GM18519 (cell line): Measurements from ENCODE around the gene WNK2.

ENCODE experiments used
- ATAC-seq: cut with Tn5 transposase; IDR thresholded peaks from one replicate; pipeline ENCODE4 v1.9.1; 2021; ENCODE audit warnings: mild to moderate bottlenecking, moderate library complexity; ENCODE audit not compliant: unreplicated experiment, low FRiP score

The WNK2 gene

GRCh38 chr9:93212409-93212808, 28.5 kb downstream of the WNK2 start:
- no peak for ATAC-seq

DNA sequence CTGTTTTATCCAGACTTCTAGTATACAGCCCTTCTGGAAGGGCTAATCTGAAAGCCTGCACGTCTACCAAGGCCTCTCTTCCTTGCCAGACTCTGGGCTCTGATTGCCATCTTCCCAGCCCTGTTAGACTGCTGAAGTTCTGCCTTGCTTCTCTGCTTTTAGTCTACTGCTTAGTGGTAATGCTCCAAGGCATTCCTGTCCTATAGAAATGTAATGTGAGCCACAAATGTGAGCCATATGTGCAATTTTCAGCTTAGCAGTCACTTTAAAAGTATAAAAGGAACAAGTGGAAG, 32.1 kb downstream of the WNK2 start:
- no peak for ATAC-seq

- ATAC-seq, result no peak
Measured at GRCh38 chr9:93217706-93218105, 33.8 kb downstream of the WNK2 start.

GRCh38 chr9:93218161-93218560, 34.2 kb downstream of the WNK2 start:
- no peak for ATAC-seq

- no peak for ATAC-seq
Measured at GRCh38 chr9:93218671-93219420, 34.9 kb downstream of the WNK2 start.

DNA sequence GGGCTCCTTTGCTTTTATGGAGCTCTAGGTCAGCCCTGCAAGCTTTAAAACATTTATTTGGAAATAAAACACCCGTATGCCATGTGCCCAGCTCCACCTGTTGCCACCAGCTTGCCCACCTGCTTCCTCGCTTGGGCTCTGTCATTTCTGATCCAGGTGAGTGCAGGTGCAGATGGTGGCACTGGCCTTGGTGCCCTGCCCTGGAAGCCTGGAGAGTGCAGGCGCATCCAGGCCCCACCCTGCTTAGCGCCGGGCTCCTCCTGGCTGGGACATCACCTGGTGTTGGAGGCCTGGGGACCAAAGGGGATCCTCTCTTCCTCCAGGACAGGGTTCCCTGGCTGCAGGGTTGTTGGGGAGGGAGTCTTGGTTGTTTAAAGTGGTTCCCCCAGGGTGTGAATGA, 35.8 kb downstream of the WNK2 start:
- ATAC-seq, result no peak

DNA sequence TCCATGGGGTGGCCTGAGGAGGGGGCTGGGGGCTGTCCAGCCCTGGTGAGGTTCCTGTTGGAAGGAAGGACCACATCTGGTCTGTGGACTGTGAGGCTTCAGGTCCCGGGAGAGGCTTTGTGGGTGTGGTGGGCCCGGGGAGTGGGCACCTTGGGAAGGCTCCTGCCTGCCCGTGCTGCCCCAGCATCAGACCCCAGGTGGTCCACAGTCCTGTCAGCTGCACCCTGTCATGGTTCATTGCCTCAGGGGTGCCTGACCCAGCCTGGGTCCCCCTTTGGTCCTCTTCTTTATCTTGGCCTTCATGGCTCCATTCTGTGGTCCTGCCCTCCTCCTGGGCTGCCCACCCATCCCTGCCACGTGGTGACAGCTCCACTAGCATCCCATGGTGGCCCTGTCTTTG, 36.7 kb downstream of the WNK2 start:
- ATAC-seq, result no peak

GRCh38 chr9:93221044-93221443, 37.1 kb downstream of the WNK2 start:
- ATAC-seq, result no peak

GRCh38 chr9:93222890-93223259, 38.9 kb downstream of the WNK2 start:
- ATAC-seq, result no peak

- no peak for ATAC-seq
Measured at GRCh38 chr9:93223260-93224180, 39.6 kb downstream of the WNK2 start.

- ATAC-seq, result no peak
Measured at GRCh38 chr9:93224591-93224990, 40.7 kb downstream of the WNK2 start.

DNA sequence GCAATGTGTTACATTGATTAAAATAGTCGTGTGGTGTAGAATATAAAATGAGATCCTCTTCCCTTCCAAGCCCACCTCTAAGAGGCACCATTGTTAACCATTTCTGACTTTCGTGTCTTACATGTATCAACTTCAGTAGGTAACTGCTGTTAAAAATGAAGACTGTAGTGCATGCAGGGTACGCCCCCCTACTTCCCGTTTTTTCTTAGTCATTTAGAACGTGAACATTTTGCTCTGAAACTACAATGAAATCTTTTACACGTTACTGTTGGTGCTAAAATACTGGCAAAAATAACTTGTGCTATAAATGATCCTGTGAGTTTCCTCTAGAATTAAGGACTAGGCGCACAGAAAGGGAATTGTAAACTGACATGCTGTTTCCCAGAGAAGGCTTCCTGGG, 41.5 kb downstream of the WNK2 start:
- no peak for ATAC-seq

- no peak for ATAC-seq
Measured at GRCh38 chr9:93225892-93226291, 42.0 kb downstream of the WNK2 start.

GRCh38 chr9:93226819-93227218, 42.9 kb downstream of the WNK2 start:
- ATAC-seq, result no peak

DNA sequence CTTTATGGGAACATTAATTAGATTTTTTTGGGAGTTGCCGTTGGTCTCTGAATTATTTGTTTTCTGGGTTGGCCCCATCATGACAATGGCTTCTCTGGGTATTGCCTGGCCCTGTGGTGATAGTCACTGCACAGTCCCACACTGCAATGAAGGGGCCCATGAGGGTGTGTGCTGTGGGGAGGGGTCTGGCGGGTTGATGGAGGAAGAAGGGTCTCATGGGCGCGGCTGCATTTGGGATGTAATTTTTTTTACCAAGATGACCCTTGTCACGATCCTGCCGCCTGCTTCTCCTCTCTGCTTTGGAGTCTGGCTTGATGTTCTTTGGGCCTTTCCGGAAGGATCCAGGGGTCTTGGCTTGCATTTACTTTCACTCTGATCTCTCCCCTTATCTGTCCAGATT, 44.1 kb downstream of the WNK2 start:
- no peak for ATAC-seq

GRCh38 chr9:93228453-93228852, 44.5 kb downstream of the WNK2 start:
- no peak for ATAC-seq

- ATAC-seq, result no peak
Measured at GRCh38 chr9:93229636-93230035, 45.7 kb downstream of the WNK2 start.

GRCh38 chr9:93230185-93230584, 46.2 kb downstream of the WNK2 start:
- ATAC-seq, result no peak

DNA sequence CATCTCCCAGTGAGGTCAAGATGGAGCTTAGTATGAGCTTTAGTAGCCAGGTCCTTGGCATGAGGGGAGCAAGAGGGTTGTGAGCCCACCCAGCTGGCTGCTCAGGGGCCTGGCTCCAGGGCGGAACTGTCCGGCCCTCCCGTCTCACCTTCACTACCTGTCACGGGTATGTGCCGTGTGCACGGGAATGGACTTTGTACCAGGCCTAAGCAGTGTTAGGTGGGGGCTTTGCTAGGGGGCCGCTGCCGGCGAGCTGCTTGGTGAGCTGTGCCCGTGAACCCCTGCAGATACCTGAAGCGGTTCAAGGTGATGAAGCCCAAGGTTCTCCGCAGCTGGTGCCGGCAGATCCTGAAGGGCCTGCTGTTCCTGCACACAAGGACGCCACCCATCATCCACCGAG, 46.7 kb downstream of the WNK2 start:
- ATAC-seq, result no peak

DNA sequence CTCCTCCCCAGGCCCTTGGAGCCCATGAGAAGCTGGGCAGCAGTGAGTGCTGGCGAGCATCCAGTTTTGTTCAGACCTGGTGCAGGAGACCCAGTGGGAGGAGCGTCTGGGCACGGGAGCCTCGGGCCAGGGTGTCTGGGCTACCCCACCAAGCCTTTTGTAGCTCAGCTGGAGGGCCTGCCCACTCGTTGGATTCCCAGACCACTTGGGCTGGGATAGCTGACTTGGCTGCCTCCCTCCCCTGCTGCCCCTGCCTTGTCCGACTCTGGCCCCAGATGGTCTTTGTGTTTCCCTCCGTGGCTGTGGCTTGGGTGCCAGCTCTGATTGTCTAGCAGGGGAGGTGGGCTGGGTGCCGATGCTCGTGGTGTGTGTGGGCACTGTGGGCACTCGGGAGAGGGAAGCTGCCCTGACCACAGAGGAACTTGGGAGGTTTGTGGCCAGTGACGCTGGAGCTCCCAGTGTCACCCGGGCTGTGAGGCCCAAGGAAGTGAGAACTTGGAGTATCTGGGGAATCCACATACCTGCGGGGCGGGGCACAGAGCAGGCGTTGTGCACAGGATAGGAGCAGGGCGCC, 47.3 kb downstream of the WNK2 start:
- ATAC-seq, result no peak

GRCh38 chr9:93231716-93232115, 47.8 kb downstream of the WNK2 start:
- ATAC-seq, result no peak
